A549 (cell line): ENCODE measurements around the gene CUL2. TPM values are rescaled to one million over a fixed set of nuclear protein-coding genes. Genes with fewer than 3 reads are reported as not detected.

Experiments used
- ATAC-seq, 2 experiments: fragments of 200-7000 bp in 1 of 2; fragments of >200 bp in 1 of 2; cut with Nextera tagmentation in 1 of 2; cut with Tn5 transposase in 1 of 2; 3 replicates each; pipeline versions ENCODE4 v1.8.0 to v1.9.1; 2018 to 2020; ENCODE audit warnings: mild to moderate bottlenecking in 1 of 2, moderate library complexity in 1 of 2
- CTCF ChIA-PET: fragments of 300-600 bp; sonication (Branson Sonifier 250); formaldehyde crosslinking; extraction: SDS; loops from one replicate; lab custom pipeline; 2021; ENCODE audit warnings: antibody characterized with exemption, inconsistent platforms; lab: Yijun Ruan, JAX
- POLR2A ChIA-PET: fragments of 350-600 bp; formaldehyde crosslinking; extraction: SDS; loops from one replicate; lab custom pipeline; 2021; ENCODE audit warnings: antibody characterized with exemption, inconsistent platforms; lab: Yijun Ruan, JAX
- DNase-seq, 2 experiments: peaks; one replicate each; pipeline versions ENCODE4 v3.0.0 to v3.0.0-alpha.2; 2011 to 2016; ENCODE audit warnings: low read depth in 1 of 2, low spot score in 1 of 2
- FAIRE-seq: peaks from 2 replicates; lab custom pipeline; 2011; peaks lifted over from hg19 to GRCh38; lab: Jason Lieb, UNC
- H3K27ac ChIP-seq, 2 experiments: fragments of >200 bp; sonication (Bioruptor Twin); formaldehyde crosslinking; 3 replicates each; pipeline ENCODE4 v1.5.1; 2016 to 2017
- H3K4me1 ChIP-seq: fragments of >200 bp; sonication (Bioruptor Twin); formaldehyde crosslinking; 3 replicates; pipeline ENCODE4 v1.6.1; 2016
- H3K4me2 ChIP-seq: fragments of >200 bp; sonication (Bioruptor Twin); formaldehyde crosslinking; 3 replicates; pipeline ENCODE4 v1.6.1; 2016
- H3K4me3 ChIP-seq: fragments of >200 bp; sonication (Bioruptor Twin); formaldehyde crosslinking; 3 replicates; pipeline ENCODE4 v1.5.1; 2016
- H3K9me3 ChIP-seq: fragments of >200 bp; sonication (Bioruptor Twin); formaldehyde crosslinking; 3 replicates; pipeline ENCODE4 v1.6.1; 2016
- GATA3 ChIP-seq: IDR thresholded peaks from 2 replicates; pipeline ENCODE4 v1.6.1; 2012; ENCODE audit warnings: borderline replicate concordance
- HOXA7 ChIP-seq: fragments of 250-450 bp; sonication (Bioruptor Pico); IDR thresholded peaks from 2 replicates; pipeline ENCODE4 v1.5.0; 2020; ENCODE audit warnings: mild to moderate bottlenecking, moderate library complexity
- JUNB ChIP-seq: fragments of >200 bp; sonication (Bioruptor Twin); formaldehyde crosslinking; IDR thresholded peaks from 2 replicates; pipeline ENCODE4 v1.6.1; 2016
- KDM1A ChIP-seq: fragments of 200-600 bp; sonication (generic); IDR thresholded peaks from 2 replicates; pipeline ENCODE4 v1.6.1; 2016; ENCODE audit warnings: low read depth, mild to moderate bottlenecking
- MYC ChIP-seq: IDR thresholded peaks from 2 replicates; pipeline ENCODE4 v1.6.1; 2012; ENCODE audit warnings: mild to moderate bottlenecking, inconsistent platforms, low read length, improper control_type of control experiment, borderline replicate concordance
- NFE2L2 ChIP-seq: fragments of 150-350 bp; conservative IDR thresholded peaks from 2 replicates; pipeline ENCODE4 v1.6.1; 2014; ENCODE audit warnings: low read length
- NPAS2 ChIP-seq: fragments of 250-450 bp; sonication (Bioruptor Pico); IDR thresholded peaks from 2 replicates; pipeline ENCODE4 v1.8.0; 2022; ENCODE audit warnings: mild to moderate bottlenecking, moderate library complexity, borderline replicate concordance
- PHF8 ChIP-seq: fragments of 200-600 bp; sonication (generic); IDR thresholded peaks from 2 replicates; pipeline ENCODE4 v1.6.1; 2016; ENCODE audit warnings: low read depth, mild to moderate bottlenecking, antibody characterized with exemption, moderate library complexity, borderline replicate concordance
- RAD21 ChIP-seq, 2 experiments: fragments of >200 bp in 1 of 2; sonication (Bioruptor Twin) in 1 of 2; formaldehyde crosslinking in 1 of 2; IDR thresholded peaks in 1 of 2; conservative IDR thresholded peaks in 1 of 2; 2 replicates in 1 of 2; 3 replicates in 1 of 2; pipeline ENCODE4 v1.6.1; 2012 to 2018; ENCODE audit warnings: inconsistent platforms in 1 of 2
- TFCP2L1 ChIP-seq: fragments of 250-450 bp; sonication (Bioruptor Pico); IDR thresholded peaks from 2 replicates; pipeline ENCODE4 v1.5.0; 2021; ENCODE audit warnings: mild to moderate bottlenecking
- ZSCAN20 ChIP-seq: fragments of 250-450 bp; sonication (Bioruptor Pico); IDR thresholded peaks from 2 replicates; pipeline ENCODE4 v1.8.0; 2022; ENCODE audit warnings: mild to moderate bottlenecking, moderate library complexity
- WGBS: methylation state at CpG from one replicate; pipeline ENCODE4 v1.1.6; 2017; ENCODE audit errors: missing lambda C conversion rate; 5-methylcytosine and 5-hydroxymethylcytosine counted together
- polyA plus RNA-seq, 4 experiments: library from polyadenylated mRNA; depleted of rRNA in 3 of 4; stranded (reverse); fragments of >200 nt; fragmentation: RNase III in 1 of 4; extraction: RNeasy Plus Mini Kit Qiagen cat#74134 plus additional on column Dnase treatment in 1 of 4; gene quantifications; 2 replicates in 3 of 4; 3 replicates in 1 of 4; pipeline ENCODE4 v1.2.3, GENCODE V29; 2011 to 2017
- TF ChIP-seq, protein P1 (sequence below): fragments of 200-600 bp; sonication (generic); IDR thresholded peaks from 2 replicates; pipeline ENCODE4 v1.6.1; 2016; ENCODE audit warnings: antibody characterized with exemption, mild to moderate bottlenecking, moderate library complexity
- TF ChIP-seq, protein P2 (sequence below): fragments of 250-450 bp; sonication (Bioruptor Pico); IDR thresholded peaks from 2 replicates; pipeline ENCODE4 v1.5.0; 2020; ENCODE audit warnings: low read depth, mild to moderate bottlenecking, moderate library complexity
- TF ChIP-seq, protein P3 (sequence below): fragments of 450-650 bp; IDR thresholded peaks from 2 replicates; pipeline ENCODE4 v1.6.1; 2014; ENCODE audit warnings: antibody characterized with exemption
- TF ChIP-seq, protein P4 (sequence below): fragments of >200 bp; sonication (Bioruptor Twin); formaldehyde crosslinking; IDR thresholded peaks from 2 replicates; pipeline ENCODE4 v1.6.1; 2016
- TF ChIP-seq, protein P5 (sequence below): fragments of >200 bp; sonication (Bioruptor Twin); formaldehyde crosslinking; IDR thresholded peaks from 3 replicates; pipeline ENCODE4 v1.5.1; 2016
- TF ChIP-seq, protein P6 (sequence below): IDR thresholded peaks from 2 replicates; pipeline ENCODE4 v1.6.1; 2012
- TF ChIP-seq, protein P7 (sequence below): IDR thresholded peaks from 2 replicates; pipeline ENCODE4 v1.6.1; 2012

Gene CUL2
- polyA plus RNA-seq, 2 of the 4 experiments (the other 2 are of a cell fraction): 26.8 to 35.1 TPM

DNA sequence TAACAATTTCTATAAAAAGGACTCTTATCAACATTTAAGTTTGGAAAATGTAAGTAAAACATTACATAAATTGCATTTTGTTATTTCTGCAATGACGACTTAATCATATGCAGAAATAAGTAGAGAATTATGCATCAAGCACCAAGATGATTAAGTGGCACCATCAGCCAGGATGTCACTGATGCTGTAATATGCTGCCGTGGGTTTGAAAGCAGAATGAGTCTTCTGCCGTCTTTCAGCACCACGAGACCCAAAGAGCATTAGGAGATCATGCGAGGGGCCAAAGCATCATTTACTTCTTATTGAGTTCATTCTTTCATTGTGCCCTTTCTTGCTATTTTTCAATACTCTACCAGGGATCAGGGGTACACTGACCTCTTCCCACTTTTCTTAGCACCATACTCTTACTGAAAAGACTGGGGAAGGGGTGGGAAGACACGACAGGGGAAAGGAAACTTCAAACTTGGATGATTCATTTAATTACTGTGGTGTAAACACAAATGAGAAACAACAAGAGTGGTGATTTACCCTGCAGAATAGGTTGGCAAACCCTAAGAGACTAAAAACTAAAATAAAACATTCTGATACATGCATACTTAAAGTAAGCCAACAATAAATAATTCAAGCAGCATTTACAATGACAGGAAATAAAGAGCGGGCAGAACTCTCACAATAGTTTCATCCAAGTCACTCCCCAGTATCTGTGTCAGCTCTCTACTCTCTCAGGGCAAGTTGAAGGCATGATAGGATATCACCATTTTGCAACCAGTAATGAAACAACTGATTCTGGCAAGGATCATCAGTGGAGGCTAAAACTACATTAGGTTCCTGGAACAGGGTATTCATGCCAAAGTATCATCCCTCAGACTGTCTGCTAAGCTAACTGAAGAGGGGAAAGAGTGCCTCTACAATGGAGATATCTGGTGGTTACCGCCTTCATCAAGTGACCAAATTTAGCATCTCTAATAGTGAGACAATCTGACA, 70.8 kb downstream of the CUL2 start:
- POLR2A ChIA-PET: no interaction called here
- CTCF ChIA-PET: interaction anchor here (3.8 kb wide), 1 partner anchor 25 kb away, joined by 23 read pairs; no protein-coding TSS in a partner anchor
- no peak overlapping the region for H3K4me3 ChIP-seq
- no peak overlapping the region for H3K27ac ChIP-seq
- no peaks in the 10 kb centered on the region for H3K9me3 ChIP-seq
- 88% methylated on average over 8 of the region's 8 CpGs for WGBS
- FAIRE-seq: no peak
- no peak overlapping the region for H3K4me2 ChIP-seq
- ATAC-seq: no peak
- H3K4me1 ChIP-seq: no peaks in the 10 kb centered on the region
- no peak for DNase-seq
- no peak for TF ChIP-seq NPAS2 (CRISPR knock-in tag)
- TF ChIP-seq, protein P1, sequence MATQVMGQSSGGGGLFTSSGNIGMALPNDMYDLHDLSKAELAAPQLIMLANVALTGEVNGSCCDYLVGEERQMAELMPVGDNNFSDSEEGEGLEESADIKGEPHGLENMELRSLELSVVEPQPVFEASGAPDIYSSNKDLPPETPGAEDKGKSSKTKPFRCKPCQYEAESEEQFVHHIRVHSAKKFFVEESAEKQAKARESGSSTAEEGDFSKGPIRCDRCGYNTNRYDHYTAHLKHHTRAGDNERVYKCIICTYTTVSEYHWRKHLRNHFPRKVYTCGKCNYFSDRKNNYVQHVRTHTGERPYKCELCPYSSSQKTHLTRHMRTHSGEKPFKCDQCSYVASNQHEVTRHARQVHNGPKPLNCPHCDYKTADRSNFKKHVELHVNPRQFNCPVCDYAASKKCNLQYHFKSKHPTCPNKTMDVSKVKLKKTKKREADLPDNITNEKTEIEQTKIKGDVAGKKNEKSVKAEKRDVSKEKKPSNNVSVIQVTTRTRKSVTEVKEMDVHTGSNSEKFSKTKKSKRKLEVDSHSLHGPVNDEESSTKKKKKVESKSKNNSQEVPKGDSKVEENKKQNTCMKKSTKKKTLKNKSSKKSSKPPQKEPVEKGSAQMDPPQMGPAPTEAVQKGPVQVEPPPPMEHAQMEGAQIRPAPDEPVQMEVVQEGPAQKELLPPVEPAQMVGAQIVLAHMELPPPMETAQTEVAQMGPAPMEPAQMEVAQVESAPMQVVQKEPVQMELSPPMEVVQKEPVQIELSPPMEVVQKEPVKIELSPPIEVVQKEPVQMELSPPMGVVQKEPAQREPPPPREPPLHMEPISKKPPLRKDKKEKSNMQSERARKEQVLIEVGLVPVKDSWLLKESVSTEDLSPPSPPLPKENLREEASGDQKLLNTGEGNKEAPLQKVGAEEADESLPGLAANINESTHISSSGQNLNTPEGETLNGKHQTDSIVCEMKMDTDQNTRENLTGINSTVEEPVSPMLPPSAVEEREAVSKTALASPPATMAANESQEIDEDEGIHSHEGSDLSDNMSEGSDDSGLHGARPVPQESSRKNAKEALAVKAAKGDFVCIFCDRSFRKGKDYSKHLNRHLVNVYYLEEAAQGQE: no peak

DNA sequence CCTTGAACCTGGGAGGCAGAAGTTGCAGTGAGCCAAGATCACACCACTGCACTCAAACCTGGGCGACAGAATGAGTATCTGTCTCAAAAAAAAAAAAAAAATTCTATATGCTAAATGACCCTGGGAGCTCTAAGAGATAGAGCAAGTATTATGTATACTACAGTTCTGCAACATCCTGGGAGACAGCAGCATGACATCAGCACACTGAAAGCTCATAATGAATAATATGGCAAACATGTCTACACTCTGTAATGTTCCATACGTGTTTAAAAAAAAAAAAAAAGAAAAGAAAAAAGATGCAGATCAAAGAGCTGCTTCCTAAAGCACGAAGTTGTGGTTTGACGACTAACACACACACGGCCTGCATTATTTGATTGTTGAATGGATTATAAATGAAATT, 72.5 kb downstream of the CUL2 start:
- DNase-seq (no peak), FAIRE-seq (no peak), ATAC-seq (no peak)
- TF ChIP-seq PHF8 (no peak), NFE2L2 (no peak), ZSCAN20 (CRISPR knock-in tag) (no peak), KDM1A (no peak), JUNB (no peak), RAD21 (conservative IDR thresholded peaks at IDR 0.05 in 1 of 2, IDR thresholded peaks at IDR 0.05 in 1 of 2) (no peak), GATA3 (no peak), NPAS2 (CRISPR knock-in tag) (no peak), HOXA7 (CRISPR knock-in tag) (no peak), MYC (no peak), TFCP2L1 (CRISPR knock-in tag) (no peak)
- TF ChIP-seq, protein P2, sequence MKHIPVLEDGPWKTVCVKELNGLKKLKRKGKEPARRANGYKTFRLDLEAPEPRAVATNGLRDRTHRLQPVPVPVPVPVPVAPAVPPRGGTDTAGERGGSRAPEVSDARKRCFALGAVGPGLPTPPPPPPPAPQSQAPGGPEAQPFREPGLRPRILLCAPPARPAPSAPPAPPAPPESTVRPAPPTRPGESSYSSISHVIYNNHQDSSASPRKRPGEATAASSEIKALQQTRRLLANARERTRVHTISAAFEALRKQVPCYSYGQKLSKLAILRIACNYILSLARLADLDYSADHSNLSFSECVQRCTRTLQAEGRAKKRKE (CRISPR knock-in tag): no peak
- TF ChIP-seq, protein P3, sequence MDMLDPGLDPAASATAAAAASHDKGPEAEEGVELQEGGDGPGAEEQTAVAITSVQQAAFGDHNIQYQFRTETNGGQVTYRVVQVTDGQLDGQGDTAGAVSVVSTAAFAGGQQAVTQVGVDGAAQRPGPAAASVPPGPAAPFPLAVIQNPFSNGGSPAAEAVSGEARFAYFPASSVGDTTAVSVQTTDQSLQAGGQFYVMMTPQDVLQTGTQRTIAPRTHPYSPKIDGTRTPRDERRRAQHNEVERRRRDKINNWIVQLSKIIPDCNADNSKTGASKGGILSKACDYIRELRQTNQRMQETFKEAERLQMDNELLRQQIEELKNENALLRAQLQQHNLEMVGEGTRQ: no peak
- TF ChIP-seq, protein P4, sequence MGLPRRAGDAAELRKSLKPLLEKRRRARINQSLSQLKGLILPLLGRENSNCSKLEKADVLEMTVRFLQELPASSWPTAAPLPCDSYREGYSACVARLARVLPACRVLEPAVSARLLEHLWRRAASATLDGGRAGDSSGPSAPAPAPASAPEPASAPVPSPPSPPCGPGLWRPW: no peak
- TF ChIP-seq, protein P5, sequence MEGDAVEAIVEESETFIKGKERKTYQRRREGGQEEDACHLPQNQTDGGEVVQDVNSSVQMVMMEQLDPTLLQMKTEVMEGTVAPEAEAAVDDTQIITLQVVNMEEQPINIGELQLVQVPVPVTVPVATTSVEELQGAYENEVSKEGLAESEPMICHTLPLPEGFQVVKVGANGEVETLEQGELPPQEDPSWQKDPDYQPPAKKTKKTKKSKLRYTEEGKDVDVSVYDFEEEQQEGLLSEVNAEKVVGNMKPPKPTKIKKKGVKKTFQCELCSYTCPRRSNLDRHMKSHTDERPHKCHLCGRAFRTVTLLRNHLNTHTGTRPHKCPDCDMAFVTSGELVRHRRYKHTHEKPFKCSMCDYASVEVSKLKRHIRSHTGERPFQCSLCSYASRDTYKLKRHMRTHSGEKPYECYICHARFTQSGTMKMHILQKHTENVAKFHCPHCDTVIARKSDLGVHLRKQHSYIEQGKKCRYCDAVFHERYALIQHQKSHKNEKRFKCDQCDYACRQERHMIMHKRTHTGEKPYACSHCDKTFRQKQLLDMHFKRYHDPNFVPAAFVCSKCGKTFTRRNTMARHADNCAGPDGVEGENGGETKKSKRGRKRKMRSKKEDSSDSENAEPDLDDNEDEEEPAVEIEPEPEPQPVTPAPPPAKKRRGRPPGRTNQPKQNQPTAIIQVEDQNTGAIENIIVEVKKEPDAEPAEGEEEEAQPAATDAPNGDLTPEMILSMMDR: no peak
- TF ChIP-seq, protein P6, sequence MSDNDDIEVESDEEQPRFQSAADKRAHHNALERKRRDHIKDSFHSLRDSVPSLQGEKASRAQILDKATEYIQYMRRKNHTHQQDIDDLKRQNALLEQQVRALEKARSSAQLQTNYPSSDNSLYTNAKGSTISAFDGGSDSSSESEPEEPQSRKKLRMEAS: no peak
- TF ChIP-seq, protein P7, sequence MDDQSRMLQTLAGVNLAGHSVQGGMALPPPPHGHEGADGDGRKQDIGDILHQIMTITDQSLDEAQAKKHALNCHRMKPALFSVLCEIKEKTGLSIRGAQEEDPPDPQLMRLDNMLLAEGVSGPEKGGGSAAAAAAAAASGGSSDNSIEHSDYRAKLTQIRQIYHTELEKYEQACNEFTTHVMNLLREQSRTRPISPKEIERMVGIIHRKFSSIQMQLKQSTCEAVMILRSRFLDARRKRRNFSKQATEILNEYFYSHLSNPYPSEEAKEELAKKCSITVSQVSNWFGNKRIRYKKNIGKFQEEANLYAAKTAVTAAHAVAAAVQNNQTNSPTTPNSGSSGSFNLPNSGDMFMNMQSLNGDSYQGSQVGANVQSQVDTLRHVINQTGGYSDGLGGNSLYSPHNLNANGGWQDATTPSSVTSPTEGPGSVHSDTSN: no peak
- CTCF ChIA-PET: interaction anchor here (0.7 to 3.8 kb wide), 5 partner anchors 10 to 43 kb away, joined by 3 to 23 read pairs (median 3); no protein-coding TSS in a partner anchor
- Histone ChIP-seq H3K4me1 (no peaks in the 10 kb centered on the region), H3K4me3 (no peak overlapping the region), H3K27ac (no peak overlapping the region), H3K4me2 (no peak overlapping the region), H3K9me3 (no peaks in the 10 kb centered on the region)
- 86% methylated on average over 5 of the region's 5 CpGs for WGBS
- POLR2A ChIA-PET: no interaction called here
